Colon (tissue), 2 donors: ENCODE measurements around the gene DHRS3.

Experiments
- FAIRE-seq: peaks from 2 replicates; lab custom pipeline; 2012; peaks lifted over from hg19 to GRCh38; lab: Jason Lieb, UNC
- donor health status: control.
- donor health status: control.

DHRS3 gene

DNA sequence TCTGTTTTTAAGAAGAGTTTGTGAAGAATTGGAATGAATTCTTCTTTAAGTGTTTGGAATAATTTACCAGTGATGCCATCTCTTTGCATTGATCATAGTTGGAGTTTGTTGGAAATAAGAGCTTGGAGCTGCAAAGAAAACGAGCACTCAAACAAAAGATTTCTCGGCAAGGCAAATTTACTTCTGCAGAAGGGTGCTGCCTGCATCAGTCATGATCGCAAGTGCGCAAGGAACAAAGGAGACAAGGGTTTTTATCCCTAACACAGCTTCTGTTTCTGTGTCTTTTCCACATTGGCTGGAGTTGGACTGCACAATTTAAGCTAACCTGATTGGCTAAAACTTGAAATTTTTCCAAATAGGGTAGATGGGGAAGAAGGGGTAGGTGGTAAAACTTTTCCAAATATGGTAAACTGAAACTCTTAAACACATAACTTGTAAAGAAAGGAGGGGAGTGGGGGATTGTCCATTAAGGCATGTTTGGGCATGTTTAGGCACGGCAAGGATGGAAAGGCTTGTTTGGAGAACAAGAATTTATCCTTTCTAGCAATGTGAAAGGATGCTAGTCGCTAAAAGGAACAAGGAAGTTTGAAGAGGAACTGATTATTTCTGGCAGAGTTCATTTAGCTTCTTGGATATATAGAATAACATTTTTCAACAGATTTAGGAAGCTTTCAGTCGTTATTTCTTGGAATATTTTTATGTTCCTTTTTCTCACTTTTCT, 22.4 kb upstream of the DHRS3 start:
- FAIRE-seq: no peak

DNA sequence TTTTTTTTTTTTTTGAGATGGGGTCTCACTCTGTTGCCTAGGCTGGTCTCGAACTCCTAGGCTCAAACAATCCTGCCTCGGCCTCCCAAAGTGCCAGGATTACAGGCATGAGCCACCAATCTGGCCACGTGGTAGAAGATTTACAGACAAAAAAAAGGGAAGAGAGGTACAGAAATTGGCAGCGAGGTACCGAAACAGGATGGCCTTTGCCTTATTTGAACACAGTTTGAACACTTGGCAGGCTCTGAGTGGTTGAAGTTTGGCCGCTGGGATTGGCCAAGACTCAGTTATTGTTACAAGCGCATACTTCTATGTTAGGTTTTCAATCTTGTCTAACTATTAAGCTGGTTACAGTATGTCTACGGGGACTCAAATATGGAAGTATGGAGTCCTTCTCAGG, 19.7 kb upstream of the DHRS3 start:
- FAIRE-seq: no peak

DNA sequence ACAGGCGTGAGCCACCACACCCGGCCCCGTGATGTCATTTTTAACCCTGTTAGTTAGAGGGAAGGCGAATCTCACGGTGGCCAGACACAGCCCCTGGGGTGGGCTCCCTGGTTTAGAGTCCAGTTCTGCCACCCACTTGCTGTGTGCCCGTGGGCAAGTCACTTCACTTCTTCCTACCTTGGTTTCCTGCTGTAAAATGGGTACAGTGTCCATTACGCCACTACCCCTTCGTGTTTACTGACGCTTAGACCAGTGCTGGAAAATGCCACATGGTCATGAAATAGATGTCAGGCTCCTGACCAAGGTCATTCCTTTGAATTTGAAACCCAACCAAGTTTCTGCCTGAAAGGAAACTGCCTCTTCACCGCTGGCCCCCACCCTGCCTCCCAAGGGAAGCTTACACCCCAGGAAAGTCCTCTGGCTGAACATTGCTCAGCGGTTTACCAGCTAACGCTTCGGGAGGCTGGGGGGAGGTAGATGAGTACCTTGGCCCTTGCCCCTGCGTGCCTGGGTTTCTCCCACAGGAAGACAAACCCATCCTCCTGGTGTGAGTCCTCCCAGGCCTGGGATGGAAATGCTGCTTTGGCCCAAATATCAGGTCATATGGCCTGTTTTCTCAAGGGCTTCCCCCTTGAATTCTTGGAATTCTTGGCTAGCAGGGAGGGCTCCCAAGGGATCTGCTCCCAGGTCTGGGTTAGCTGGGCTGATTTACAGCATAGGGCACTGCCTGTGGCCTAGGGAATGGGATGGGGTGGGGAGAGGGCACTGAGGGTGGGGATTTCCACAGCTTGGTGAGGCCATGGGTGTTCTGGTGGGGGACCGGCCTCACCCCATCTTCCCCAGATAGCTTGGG, 18.3 kb upstream of the DHRS3 start:
- FAIRE-seq: no peak

DNA sequence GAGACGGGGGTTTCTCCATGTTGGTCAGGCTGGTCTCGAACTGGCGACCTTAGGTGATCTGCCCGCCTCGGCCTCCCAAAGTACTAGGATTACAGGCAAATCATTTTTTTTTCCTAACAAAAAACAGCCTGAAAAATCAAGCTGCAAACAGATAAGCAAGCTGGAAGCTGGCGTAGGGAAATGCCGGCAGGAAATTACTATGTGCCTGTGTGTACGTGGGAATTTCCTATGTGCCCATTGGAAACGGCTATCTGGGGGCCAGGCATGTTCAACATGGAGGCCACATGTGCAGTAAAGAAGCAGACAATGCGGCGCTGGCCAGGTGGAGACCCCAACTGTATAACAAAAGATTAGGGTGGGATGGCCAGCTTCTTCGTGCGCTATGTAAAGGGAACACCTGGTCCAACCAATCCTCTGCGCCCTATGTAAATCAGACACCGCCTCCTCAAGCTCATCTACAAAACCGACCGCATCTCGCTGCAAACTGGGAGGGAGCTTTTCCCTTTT, 16.7 kb upstream of the DHRS3 start:
- FAIRE-seq: no peak

DNA sequence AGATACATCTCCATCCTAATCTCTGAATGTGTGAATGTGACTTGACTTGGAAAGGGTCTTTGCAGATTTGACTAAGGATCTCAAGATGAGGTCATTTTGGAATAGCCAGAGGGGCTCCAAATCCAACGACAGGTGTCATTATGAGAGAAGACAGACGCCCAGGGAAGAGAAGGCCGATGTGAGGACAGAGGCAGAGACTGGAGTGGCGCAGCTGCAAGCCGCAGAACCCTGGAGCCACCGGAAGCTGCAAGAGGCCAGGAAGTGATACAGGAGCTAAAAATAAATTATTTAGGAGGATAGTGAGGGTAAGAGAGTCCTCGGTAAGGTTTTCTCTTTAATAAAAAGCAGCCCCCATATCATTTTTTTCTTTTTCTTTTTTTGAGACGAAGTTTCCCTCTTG, 16.1 kb upstream of the DHRS3 start:
- FAIRE-seq: no peak

DNA sequence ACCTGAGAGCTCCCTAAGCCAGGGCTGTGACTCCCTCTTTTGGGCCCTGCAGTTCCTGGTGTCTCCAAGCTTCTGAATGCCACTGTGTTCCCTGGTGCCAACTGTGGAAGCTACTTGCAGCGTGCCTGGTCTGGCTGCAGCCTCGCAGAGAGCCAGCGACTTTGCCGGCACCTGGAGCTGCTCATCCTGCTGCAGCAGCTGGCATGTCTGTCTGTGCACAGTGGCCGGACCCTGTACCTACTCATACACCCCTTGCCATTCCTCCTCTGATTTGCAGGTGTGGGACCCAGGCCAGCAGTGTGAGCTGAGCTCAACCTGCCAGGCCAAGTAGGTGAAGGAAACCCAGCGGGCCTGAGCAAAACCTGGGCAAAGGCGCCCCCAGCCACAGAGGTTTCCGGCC, 13.6 kb upstream of the DHRS3 start:
- FAIRE-seq: no peak

DNA sequence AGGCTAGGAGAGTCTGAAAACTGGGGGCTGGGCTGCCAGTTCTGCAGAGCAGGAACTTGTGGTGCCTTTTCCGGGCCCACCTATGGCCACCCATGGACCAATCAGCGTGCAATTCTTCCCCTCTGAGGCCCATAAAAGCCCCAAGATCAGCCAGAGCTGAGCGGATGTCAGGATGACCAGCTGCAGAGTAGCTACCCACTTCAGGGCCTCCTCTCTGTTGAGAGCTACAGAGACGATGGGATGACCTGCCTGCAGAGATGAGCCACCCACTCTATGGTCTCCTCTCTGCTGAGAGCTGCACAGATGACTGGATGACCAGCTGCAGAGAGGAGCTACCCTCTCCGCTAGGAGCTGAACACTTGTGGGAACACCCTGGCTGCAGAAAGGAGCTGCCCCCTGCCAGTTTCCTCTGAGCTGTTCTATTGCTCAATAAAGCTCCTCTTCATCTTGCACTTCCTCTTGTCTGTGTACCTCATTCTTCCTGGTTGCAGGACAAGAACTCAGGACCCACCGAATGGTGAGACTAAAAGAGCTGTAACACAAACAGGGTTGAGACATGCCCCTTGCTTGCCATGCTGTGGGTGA, 13.0 kb upstream of the DHRS3 start:
- FAIRE-seq: no peak

DNA sequence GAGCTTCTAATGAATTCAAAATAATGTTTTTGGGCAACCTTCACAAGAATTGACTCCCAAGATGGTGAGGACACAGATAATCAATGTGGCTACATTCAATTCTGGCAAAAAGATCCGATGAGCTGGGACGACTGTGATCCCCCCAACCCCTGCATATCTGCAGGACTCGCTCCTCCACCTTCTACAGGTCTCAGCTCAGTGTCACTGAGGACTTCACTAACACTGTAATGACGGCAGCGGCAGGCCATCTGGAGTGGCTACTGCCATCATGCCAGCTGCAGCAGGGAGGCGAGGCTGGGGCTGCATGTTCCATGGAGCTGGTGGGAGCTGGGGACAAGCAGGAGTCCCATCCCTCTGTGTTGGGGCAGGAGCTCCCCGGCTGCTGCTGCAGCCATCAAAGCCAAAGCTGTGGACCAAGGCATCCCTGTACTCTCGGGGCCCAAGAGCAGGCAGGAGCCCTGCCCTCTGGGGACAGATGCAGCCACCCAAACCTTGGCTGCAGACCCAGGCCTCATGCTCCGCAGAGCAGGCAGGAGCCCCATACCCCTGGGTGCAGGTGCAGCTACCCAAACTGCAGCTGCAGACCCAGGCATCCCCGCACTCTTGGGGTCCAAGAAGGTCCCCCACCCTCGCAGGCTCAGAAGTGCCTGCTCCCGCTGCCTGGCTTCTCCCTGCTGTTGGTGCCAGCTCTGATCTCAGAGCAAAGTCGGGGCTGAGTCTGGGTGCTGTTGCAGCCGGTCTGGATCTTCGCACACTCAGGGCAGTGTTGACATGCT, 12.2 kb upstream of the DHRS3 start:
- no peak for FAIRE-seq

DNA sequence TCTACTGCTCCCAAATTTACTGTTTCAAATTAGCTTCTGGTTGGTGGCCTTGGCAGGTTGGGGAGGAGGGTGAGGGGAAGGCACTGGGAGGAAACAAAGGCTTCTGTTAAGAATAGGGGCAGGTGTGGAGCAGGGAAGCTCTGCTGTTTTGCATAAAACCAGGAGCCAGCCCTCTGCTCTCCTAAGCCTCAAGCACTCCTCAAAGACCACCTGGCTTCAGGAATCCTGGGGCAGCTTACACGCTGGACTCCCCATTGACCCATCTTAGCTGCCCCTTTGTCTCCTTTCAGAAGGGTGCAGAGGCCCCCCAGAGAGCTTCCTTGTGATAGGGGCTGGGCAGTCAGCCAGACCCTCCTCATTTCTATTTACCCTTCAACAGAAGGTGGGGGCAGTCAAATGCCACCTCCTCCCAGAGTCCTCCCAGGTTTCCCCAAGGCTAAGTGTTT, 11.5 kb upstream of the DHRS3 start:
- FAIRE-seq: no peak

DNA sequence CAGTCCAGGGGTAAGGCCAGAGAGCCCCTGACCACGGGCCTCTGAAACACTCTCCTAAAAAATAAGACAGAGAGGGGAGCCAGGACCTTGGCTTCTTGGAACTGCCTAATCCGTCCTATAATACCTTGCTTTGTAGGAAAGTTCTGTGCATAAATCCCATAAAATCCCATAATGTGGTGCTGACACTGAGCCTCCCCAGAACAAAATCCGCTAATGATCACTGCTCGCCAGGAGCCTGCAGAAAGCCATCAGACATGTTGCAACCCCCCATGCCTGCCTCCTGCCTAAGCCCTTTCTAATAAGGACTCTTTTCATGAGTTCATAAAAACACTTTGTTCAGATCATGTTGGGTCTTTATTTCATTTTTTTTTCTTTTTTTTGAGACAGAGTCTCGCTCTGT, 9.3 kb upstream of the DHRS3 start:
- FAIRE-seq: no peak

DNA sequence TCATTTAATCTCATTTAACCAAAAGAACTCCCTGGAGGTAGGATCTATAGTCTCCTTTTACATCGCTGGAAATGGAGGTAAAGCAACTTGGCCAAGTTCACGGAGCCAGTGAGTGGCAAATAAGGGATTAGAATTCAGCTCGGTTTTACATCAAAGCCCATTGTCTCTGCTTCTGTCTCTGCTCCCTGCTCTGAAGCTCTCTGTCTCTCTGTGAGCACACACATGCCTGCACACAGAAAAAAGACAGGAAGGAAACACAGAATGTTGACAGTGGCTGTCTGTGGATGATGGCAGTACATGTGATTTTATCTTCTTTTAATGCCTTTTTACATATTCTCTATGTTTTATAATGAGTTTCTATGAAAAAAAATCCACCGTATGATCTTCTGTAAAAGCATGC, 8.9 kb upstream of the DHRS3 start:
- FAIRE-seq: no peak

DNA sequence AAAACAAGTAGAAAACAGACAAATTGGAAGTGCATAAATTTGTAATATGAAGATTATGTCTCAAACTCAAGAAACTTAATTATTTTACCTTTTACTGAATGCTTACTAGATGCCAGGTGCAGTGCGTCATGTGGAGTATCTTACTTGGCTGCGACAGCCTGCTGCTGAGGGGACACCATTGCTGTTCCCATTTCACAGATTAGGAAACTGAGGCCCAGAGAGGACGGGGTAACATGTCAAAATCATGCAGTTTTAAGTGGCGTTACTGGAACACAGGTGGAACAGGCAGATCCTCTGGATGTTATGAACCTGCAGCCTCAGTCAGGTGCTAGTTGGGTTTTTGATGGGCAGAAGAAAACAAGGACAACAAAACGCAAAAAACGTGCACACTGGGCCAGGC, 7.3 kb upstream of the DHRS3 start:
- no peak for FAIRE-seq

DNA sequence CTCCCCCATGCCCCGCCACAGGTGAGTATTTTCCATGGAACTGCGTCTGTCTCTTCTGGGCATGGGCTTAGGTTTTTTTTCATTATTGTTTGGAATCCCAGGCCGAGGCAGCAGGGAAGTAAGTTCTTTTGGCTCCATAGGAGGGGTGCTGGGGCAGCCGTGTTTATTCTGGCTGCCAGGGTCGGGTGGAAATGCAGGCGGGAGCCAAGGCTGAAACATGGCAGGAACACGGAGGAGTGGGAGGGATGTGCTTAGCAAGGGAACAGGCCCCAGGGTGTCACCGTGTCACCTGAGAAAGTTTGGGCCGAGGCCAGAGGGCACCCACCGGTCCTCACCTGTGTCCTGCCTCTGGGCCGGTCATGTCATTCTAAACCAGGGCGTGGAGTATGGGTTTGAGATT, 4.5 kb upstream of the DHRS3 start:
- no peak for FAIRE-seq

DNA sequence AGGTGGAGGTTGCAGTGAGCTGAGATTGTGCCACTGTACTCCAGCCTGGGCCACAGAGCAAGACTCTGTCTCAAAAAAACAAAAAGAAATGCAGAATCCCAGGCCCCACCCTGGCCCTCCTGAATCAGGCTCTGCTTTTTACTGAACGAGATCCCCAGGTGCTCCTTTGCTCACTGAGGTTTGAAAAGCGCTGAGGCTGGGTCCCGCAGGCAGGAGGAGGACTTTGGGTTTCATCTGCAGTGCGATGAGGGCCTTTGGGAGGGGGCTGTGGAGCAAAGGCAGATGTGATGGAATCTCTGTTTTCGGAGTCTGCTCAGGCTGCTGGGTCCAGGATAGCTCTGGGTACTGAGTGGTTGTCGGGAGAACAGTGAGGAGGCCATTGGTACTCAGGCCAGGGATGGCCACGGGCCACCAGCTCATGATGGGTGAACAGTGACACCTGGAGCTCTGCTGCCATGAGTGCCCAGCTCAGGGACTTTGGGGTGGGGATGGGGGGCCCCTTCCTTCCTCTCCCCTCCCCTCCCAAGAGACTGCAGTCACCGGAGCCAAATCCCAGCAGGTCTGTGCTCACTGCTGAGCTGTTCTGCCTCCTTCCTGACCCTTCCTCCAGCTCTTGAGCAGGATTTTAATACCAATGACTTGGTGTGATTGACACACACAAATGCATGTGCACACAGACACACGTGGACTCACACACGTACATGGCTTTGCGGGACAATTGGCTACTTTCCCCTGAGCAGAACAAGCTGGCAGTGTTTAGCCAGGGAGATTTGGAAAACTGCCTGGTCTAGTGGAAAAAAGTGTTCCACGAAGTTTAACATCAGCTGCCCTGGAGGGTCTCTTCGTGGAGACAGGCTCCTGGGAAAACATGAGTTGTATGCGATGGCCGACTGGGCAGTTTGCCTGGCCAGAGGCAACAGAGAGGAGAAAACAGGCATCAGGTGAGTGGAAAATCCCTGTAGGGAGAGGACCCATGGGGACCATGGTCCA, 3.6 kb upstream of the DHRS3 start:
- no peak for FAIRE-seq

DNA sequence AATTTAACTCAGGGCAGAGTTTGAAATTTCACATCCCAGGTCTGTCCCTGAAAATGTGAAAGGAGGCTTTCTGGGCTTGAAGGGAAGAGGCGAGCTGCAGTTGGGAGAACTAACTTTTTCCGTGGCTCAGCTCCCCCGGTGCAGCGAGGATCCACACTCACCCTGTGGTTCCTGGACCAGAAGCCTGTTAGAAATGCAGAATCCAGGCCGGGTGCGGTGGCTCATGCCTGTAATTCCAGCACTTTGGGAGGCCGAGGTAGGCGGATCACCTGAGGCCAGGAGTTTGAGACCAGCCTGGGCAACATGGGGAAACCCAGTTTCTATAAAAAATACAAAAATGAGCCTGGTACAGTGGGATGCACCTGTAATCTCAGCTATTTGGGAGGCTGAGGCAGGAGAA, 2.9 kb upstream of the DHRS3 start:
- no peak for FAIRE-seq

DNA sequence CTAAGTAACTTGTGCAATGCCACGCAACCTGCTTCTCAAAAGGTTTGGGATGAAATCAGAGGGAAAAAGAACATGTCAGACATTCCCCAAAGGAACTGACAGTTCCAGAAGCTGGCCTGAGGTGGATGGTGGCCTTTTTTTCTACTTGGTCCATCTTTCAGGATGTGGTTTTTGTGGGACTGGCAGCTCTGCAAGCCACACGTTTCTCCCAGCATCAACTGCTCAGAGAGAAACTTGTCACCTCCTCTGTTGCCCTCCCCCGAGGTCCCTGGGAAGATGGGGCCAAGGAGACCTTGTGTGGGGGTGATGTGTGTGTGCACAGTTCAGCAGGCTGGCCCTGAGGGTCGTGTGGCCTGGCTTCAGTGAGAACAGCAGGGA, 2.5 kb upstream of the DHRS3 start:
- FAIRE-seq: no peak

DNA sequence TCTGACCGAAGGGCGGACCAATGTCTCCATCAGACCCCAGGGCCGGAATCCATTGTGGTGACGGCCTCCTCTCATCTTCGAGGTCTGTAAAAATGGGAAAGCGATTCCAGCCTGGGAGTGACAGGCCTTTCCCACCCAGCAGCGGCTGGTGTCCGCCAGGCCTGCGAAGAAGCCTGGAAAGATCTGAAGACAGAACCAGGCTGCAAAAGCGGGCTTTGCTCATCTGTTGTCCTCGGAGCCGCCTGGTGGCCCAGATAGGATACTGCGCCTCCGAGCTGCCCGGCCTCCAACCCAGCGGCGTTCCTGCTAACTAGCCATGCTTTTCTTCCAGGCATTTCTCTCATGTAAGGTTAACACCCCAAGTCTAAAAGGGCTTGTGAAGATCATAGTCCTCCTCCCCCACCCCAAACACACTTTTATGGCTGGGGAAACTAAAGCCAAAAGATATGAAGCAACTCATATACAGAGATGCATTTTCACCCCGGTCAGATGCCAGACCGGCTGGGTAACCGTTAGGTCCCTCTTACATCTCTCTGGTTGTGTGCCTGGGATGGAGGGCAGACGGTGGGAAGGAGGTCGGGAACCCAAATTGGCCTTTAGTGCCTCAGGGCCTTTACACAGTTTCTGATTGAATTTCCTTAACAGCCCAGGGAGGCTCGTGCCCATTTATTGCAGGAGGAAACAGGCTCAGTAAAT, 1.9 kb upstream of the DHRS3 start:
- no peak for FAIRE-seq

DNA sequence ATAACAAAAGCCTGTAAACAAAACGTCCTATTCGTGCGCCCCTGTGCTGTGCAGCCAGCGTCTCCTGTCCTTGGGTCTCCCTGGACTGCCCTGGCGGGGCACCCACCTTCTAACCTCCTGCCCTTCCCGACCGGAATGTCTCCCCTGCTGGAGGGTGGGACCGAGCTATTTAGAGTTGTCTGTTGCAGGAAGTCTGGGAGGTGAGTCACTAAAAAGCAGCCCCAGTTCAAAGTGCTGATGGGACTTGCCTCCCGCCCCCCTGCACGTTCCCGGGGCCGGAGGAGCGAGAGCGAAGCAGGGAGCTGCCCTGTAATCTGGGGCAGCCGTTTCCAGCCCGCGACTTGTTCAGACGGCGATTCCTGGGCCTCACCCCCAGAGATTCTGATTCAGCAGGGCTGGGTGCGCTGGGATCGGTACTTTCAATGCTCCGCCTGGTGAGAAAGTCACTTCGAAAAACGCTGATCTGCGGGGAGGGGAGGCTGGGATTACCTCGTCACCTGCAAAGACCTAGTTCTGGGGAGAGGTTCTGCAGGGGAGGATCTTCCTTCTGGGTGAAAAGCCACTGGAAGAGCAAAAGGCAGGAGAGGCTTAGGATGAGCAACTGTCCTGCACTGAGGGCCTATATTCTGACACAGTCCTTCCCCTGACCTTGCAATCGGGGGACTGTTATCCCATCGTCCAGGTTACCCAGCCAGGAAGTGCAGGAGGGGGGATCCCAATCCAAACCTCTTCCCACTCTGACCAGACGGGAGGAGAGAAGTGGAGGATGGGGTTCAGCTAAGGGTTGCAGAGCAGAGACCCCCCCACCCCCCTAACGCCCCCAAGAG, 1.2 kb upstream of the DHRS3 start:
- no peak for FAIRE-seq

DNA sequence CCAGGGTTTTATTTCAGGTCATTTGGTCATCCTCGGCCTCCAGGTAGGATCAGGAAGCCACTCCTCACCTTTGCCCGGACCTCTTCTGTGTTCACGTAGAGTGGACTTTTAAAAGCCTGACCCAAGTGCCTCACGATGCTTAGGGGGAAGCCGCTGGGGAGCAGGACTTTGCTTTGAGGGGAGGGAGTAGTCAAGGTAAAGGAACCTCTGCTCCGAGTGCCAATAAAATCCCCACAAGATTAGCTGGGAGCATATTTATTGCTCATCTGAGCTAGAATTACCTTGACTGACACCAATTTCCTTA, 603 bp upstream of the DHRS3 start:
- no peak for FAIRE-seq

DNA sequence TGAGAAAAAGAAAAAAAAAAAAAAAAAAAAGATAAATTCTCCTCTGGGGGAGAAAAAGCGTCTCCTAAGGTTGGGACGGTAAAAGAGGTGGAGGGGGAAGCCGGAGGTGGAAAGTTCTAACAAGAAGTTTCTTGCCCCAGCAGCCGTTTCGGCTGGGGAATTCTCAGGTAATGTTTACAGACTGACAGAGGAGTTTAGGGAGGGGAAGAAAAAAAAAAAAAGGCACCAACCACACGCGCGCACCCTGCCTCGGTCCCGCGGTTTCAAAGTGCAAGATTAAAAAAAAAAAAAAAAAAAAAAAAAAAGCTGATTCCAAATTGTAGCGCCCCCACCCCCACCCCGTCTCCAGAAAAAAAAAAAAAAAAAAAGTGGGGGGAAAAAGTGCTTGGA, 504 bp downstream of the DHRS3 start:
- no peak for FAIRE-seq
